Suprapubic skin (tissue), 4 donors: Measurements from ENCODE around the gene HDAC5.

Source experiments
- POLR2A ChIP-seq, 2 donors: fragments of 450-650 bp; IDR thresholded peaks; one replicate each; pipeline ENCODE4 v1.6.1; 2017; ENCODE audit warnings: antibody characterized with exemption in 2 of 2, mild to moderate bottlenecking in 2 of 2, moderate library complexity in 2 of 2
- POLR2AphosphoS5 ChIP-seq, 3 donors: sonication (generic); formaldehyde crosslinking; IDR thresholded peaks; one replicate each; pipeline ENCODE4 v1.6.1; 2017; ENCODE audit warnings: antibody characterized with exemption in 3 of 3
- TF ChIP-seq, protein P1 (sequence below), 2 donors: fragments of 200-600 bp in 1 of 2; fragments of 450-650 bp in 1 of 2; sonication (generic) in 1 of 2; IDR thresholded peaks; one replicate each; pipeline ENCODE4 v1.5.1; 2016 to 2019; ENCODE audit warnings: antibody characterized with exemption in 2 of 2, mild to moderate bottlenecking in 1 of 2, moderate library complexity in 1 of 2

DNA sequence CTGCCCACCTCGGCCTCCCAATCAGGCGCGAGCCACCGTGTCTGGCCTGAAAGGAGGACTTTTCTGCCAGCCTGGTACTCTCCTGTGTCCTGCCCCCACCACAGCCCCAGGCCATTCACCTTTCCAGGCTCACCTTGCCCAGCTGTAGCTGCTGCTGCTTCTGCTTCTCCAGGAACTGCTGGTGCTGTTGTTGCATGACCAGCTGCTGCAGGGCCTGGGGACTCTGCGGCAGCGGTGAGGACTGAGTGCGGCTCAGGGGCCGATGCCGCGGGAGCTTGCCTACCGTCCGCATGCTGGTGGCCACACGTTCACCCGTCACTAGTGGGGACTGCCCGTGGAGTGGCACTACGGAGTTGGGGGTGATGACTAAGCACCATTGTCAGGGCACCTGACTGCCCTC, 35.2 kb downstream of the HDAC5 start:
- TF ChIP-seq, protein P1, sequence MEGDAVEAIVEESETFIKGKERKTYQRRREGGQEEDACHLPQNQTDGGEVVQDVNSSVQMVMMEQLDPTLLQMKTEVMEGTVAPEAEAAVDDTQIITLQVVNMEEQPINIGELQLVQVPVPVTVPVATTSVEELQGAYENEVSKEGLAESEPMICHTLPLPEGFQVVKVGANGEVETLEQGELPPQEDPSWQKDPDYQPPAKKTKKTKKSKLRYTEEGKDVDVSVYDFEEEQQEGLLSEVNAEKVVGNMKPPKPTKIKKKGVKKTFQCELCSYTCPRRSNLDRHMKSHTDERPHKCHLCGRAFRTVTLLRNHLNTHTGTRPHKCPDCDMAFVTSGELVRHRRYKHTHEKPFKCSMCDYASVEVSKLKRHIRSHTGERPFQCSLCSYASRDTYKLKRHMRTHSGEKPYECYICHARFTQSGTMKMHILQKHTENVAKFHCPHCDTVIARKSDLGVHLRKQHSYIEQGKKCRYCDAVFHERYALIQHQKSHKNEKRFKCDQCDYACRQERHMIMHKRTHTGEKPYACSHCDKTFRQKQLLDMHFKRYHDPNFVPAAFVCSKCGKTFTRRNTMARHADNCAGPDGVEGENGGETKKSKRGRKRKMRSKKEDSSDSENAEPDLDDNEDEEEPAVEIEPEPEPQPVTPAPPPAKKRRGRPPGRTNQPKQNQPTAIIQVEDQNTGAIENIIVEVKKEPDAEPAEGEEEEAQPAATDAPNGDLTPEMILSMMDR (IDR thresholded peaks at IDR 0.05), result no peak
- no peak for TF ChIP-seq POLR2AphosphoS5 (IDR thresholded peaks at IDR 0.05)
- no peak for TF ChIP-seq POLR2A (IDR thresholded peaks at IDR 0.05)
